Testis (tissue), 2 donors: ENCODE results near the gene ANKRD28.

Experiments used
- POLR2A ChIP-seq: fragments of 450-650 bp; IDR thresholded peaks from one replicate; pipeline ENCODE4 v1.6.1; 2017; ENCODE audit warnings: antibody characterized with exemption, mild to moderate bottlenecking, moderate library complexity
- TF ChIP-seq, protein P1 (sequence below), 3 experiments: fragments of 450-650 bp in 2 of 3; fragments of 200-600 bp in 1 of 3; sonication (generic) in 1 of 3; IDR thresholded peaks; one replicate each; pipeline ENCODE4 v1.5.1; 2016 to 2019; ENCODE audit warnings: antibody characterized with exemption in 3 of 3, mild to moderate bottlenecking in 2 of 3, moderate library complexity in 1 of 3

DNA sequence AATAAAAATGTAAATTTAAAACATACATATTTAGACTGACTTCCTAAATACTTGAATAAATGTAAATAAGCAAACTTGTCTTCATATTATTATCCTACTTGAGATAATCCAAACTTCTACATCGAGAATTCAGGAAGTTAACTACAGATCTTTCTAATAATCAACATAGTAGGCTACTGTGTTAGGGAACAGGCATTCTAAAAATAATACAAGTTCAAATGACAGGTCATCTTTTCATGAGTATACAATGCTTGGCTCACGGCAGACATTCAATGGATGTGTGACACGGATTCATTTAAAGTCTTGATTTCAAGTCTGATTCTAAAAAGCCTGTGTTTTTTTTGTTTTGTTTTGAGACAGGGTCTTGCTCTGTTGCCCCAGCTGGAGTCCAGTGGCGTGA, 107.5 kb downstream of the ANKRD28 start:
- TF ChIP-seq, protein P1, sequence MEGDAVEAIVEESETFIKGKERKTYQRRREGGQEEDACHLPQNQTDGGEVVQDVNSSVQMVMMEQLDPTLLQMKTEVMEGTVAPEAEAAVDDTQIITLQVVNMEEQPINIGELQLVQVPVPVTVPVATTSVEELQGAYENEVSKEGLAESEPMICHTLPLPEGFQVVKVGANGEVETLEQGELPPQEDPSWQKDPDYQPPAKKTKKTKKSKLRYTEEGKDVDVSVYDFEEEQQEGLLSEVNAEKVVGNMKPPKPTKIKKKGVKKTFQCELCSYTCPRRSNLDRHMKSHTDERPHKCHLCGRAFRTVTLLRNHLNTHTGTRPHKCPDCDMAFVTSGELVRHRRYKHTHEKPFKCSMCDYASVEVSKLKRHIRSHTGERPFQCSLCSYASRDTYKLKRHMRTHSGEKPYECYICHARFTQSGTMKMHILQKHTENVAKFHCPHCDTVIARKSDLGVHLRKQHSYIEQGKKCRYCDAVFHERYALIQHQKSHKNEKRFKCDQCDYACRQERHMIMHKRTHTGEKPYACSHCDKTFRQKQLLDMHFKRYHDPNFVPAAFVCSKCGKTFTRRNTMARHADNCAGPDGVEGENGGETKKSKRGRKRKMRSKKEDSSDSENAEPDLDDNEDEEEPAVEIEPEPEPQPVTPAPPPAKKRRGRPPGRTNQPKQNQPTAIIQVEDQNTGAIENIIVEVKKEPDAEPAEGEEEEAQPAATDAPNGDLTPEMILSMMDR (IDR thresholded peaks at IDR 0.05) = no peak
- no peak for TF ChIP-seq POLR2A
